Ovary (tissue), 9 donors: ENCODE results near the gene CDC42BPA. TPM values are rescaled to one million over a fixed set of nuclear protein-coding genes. Genes with fewer than 3 reads are reported as not detected.

Experiments used
- DNase-seq, 5 donors: peaks; one replicate each; pipeline ENCODE4 v3.0.0-alpha.2; 2019 to 2020
- H3K27ac ChIP-seq, 2 donors: fragments of 200-600 bp; one replicate each; pipeline versions ENCODE4 v1.5.1 to v1.8.0; 2019 to 2022
- H3K27me3 ChIP-seq: fragments of 200-600 bp; one replicate; pipeline ENCODE4 v1.8.0; 2022
- H3K36me3 ChIP-seq: fragments of 200-600 bp; sonication (generic); one replicate; pipeline ENCODE4 v1.5.1; 2019
- H3K4me1 ChIP-seq: one replicate; pipeline ENCODE4 v1.8.1; 2013; ENCODE audit warnings: mild to moderate bottlenecking, moderate library complexity; ENCODE audit not compliant: insufficient read depth
- H3K4me3 ChIP-seq: fragments of 200-600 bp; sonication (generic); one replicate; pipeline ENCODE4 v1.5.1; 2017
- H3K9me3 ChIP-seq, 2 donors: fragments of 200-600 bp in 1 of 2; sonication (generic) in 1 of 2; one replicate each; pipeline versions ENCODE4 v1.5.1 to v1.8.1; 2013 to 2019; ENCODE audit warnings: mild to moderate bottlenecking in 1 of 2, moderate library complexity in 1 of 2
- CTCF ChIP-seq, 3 donors: fragments of 450-650 bp in 2 of 3; fragments of 200-600 bp in 1 of 3; IDR thresholded peaks; one replicate each; pipeline versions ENCODE4 v1.5.1 to v1.8.0; 2016 to 2022; ENCODE audit warnings: antibody characterized with exemption in 3 of 3, mild to moderate bottlenecking in 1 of 3
- EP300 ChIP-seq: sonication (generic); formaldehyde crosslinking; IDR thresholded peaks from one replicate; pipeline ENCODE4 v1.6.1; 2017; ENCODE audit warnings: antibody characterized with exemption
- POLR2A ChIP-seq: fragments of 450-650 bp; IDR thresholded peaks from one replicate; pipeline ENCODE4 v1.6.1; 2017; ENCODE audit warnings: antibody characterized with exemption, mild to moderate bottlenecking, moderate library complexity
- WGBS, 3 donors: extraction: QIAGEN DNeasy Blood & Tissue Kit in 1 of 3; methylation state at CpG; one replicate each; pipeline versions ENCODE4 v1.1.5 to v1.1.7; 2013 to 2017; 5-methylcytosine and 5-hydroxymethylcytosine counted together
- intact Hi-C, 4 donors: fragments of 100-400 bp; cut with DNase I; formaldehyde crosslinking; loops; one replicate each; pipeline versions ENCODE4 v1.11.0 to v1.15.1; 2022 to 2023
- polyA plus RNA-seq, 2 donors: library from polyadenylated mRNA; stranded (reverse); fragments of 200-250 nt in 1 of 2; fragments of 350-450 nt in 1 of 2; fragmentation: Illumina TruSeq in 1 of 2; extraction: RNeasy Lipid Tissue Mini Kit (QIAGEN cat#74804) in 1 of 2; gene quantifications; one replicate each; pipeline ENCODE4 v1.2.3, GENCODE V29; 2013 to 2014
- total RNA-seq, 7 donors: library from RNA; depleted of rRNA in 2 of 7; stranded (reverse); fragments of >200 nt in 2 of 7; fragmentation: NEBNext Ultra II Directional in 3 of 7; extraction: Animal tissue kit (Norgen Biotek cat#: 25700) in 3 of 7; gene quantifications; one replicate each; pipeline versions ENCODE4 v1.1.0 to v1.2.4, GENCODE V29; 2016 to 2023
- donor health status: DM: no; HTN: no; CAD: no; lungs with moderate emphysema.
- donor health status: DM: no; HTN: no; CAD: no.
- donor health status: Bipolar disorder and iron deficiency.
- donor health status: DM: yes; HTN: yes; CAD: no.
- donor health status: DM: no; HTN: no; CAD: no.
- donor health status: DM: yes; HTN: yes; CAD: no.

CDC42BPA gene
- total and polyA plus RNA-seq, 9 donors = 11.1 to 56.2 (median 40.2) TPM

- H3K27ac ChIP-seq = peak overlapping the region in 1 of 2 donors; percentile 4
- 87 to 92% (median 88%) methylated on average over 18 of the region's 18 CpGs for WGBS, 3 donors
Observed at GRCh38 chr1:226983247-226983991, 334.9 kb downstream of the CDC42BPA start.

GRCh38 chr1:226982451-226983177, 335.7 kb downstream of the CDC42BPA start:
- 92 to 95% (median 95%) methylated on average over 31 of the region's 31 CpGs for WGBS, 3 donors
- Histone ChIP-seq H3K4me1 (no peaks in the 10 kb centered on the region), H3K36me3 (no peaks in the 10 kb centered on the region), H3K27ac (no peak overlapping the region), H3K27me3 (no peaks in the 10 kb centered on the region), H3K9me3 (no peaks in the 10 kb centered on the region), H3K4me3 (no peak overlapping the region)
- intact Hi-C loops = no loop called here
- no peak for TF ChIP-seq CTCF (IDR thresholded peaks at IDR 0.05)
- TF ChIP-seq POLR2A = no peak
- TF ChIP-seq EP300 = no peak
- DNase-seq = peak in 1 of 5 donors; percentile 16

More at GRCh38 chr1:226983247-226983991, 334.9 kb downstream of the CDC42BPA start:
- Histone ChIP-seq H3K4me1 (no peaks in the 10 kb centered on the region), H3K36me3 (no peaks in the 10 kb centered on the region), H3K27me3 (no peaks in the 10 kb centered on the region), H3K4me3 (no peak overlapping the region), H3K9me3 (no peaks in the 10 kb centered on the region)
- TF ChIP-seq EP300 (no peak), POLR2A (no peak), CTCF (IDR thresholded peaks at IDR 0.05) (no peak)
- DNase-seq = peak in 2 of 5 donors; percentile 18 to 25
- intact Hi-C loops = no loop called here

- Histone ChIP-seq H3K36me3 (no peaks in the 10 kb centered on the region), H3K27me3 (no peaks in the 10 kb centered on the region), H3K27ac (no peak overlapping the region), H3K9me3 (no peaks in the 10 kb centered on the region), H3K4me1 (no peaks in the 10 kb centered on the region), H3K4me3 (no peak overlapping the region)
- TF ChIP-seq CTCF (IDR thresholded peaks at IDR 0.05) (no peak), POLR2A (no peak), EP300 (no peak)
- intact Hi-C loops = no loop called here
- 86 to 87% (median 87%) methylated on average over 18 of the region's 18 CpGs for WGBS, 3 donors
- no peak for DNase-seq
Observed at GRCh38 chr1:226981838-226982237, 336.5 kb downstream of the CDC42BPA start.

- Histone ChIP-seq H3K27ac (no peak overlapping the region), H3K27me3 (no peaks in the 10 kb centered on the region), H3K4me1 (no peaks in the 10 kb centered on the region), H3K4me3 (no peak overlapping the region), H3K36me3 (no peaks in the 10 kb centered on the region), H3K9me3 (no peaks in the 10 kb centered on the region)
- DNase-seq = no peak
- intact Hi-C loops = no loop called here
- WGBS, 3 donors = 81 to 97% (median 95%) methylated on average over 9 to 12 of the region's 12 CpGs
- TF ChIP-seq CTCF (IDR thresholded peaks at IDR 0.05) (no peak), EP300 (no peak), POLR2A (no peak)
Observed at GRCh38 chr1:226981386-226981817, 336.9 kb downstream of the CDC42BPA start.
